A673 (cell line): ENCODE measurements around the gene ATP2B2. TPM values are rescaled to one million over a fixed set of nuclear protein-coding genes. Genes with fewer than 3 reads are reported as not detected.

ENCODE experiments used
- BruUV-seq: library from RNA; stranded (reverse); fragments of 400-500 nt; replicated peaks from 2 replicates; lab custom pipeline; 2021; lab: Mats Ljungman, UMichigan
- CTCF ChIA-PET: fragments of 300-600 bp; sonication (Branson Sonifier 250); formaldehyde crosslinking; loops from one replicate; lab custom pipeline; 2022; ENCODE audit warnings: antibody characterized with exemption; lab: Charles Lee
- POLR2A ChIA-PET: fragments of 300-600 bp; sonication (Branson Sonifier 250); formaldehyde crosslinking; loops from one replicate; lab custom pipeline; 2022; ENCODE audit warnings: antibody characterized with exemption; ENCODE audit not compliant: low non-redundant PET; lab: Charles Lee
- DNase-seq: peaks from one replicate; pipeline ENCODE4 v3.0.0-alpha.2; 2015; ENCODE audit warnings: low spot score
- H3K27ac ChIP-seq: fragments of 200-600 bp; sonication (generic); 2 replicates; pipeline ENCODE4 v1.5.1; 2016; ENCODE audit warnings: mixed run types, low read depth, mild to moderate bottlenecking, mixed read lengths, antibody characterized with exemption, low read length; ENCODE audit not compliant: poor library complexity, severe bottlenecking
- H3K27me3 ChIP-seq: fragments of 200-600 bp; sonication (generic); replicated peaks from 2 replicates; pipeline ENCODE4 v1.6.1; 2017; ENCODE audit warnings: mixed run types, low read depth, mild to moderate bottlenecking, mixed read lengths, antibody characterized with exemption, low read length; ENCODE audit not compliant: insufficient read depth, poor library complexity
- H3K36me3 ChIP-seq: fragments of 200-600 bp; sonication (generic); 2 replicates; pipeline ENCODE4 v1.6.1; 2016; ENCODE audit warnings: mixed run types, mild to moderate bottlenecking, mixed read lengths, antibody characterized with exemption, low read length; ENCODE audit not compliant: insufficient read depth, poor library complexity, severe bottlenecking
- H3K4me1 ChIP-seq: fragments of 200-600 bp; sonication (generic); 2 replicates; pipeline ENCODE4 v1.6.1; 2017; ENCODE audit warnings: mixed run types, mild to moderate bottlenecking, mixed read lengths, antibody characterized with exemption, low read length; ENCODE audit not compliant: insufficient read depth, poor library complexity, severe bottlenecking
- H3K4me3 ChIP-seq: fragments of 200-600 bp; sonication (generic); 2 replicates; pipeline ENCODE4 v1.5.1; 2016; ENCODE audit warnings: low read depth, mixed run types, mild to moderate bottlenecking, mixed read lengths, low read length; ENCODE audit not compliant: poor library complexity, severe bottlenecking
- H3K9me3 ChIP-seq: fragments of 200-600 bp; sonication (generic); 2 replicates; pipeline ENCODE4 v1.6.1; 2016; ENCODE audit warnings: mixed run types, low read depth, mild to moderate bottlenecking, mixed read lengths, antibody characterized with exemption, low read length; ENCODE audit not compliant: poor library complexity, severe bottlenecking
- EZH2 ChIP-seq: fragments of 200-600 bp; sonication (generic); IDR thresholded peaks from 2 replicates; pipeline ENCODE4 v1.6.1; 2017; ENCODE audit warnings: borderline replicate concordance, low read depth, mild to moderate bottlenecking, mixed read lengths, antibody characterized with exemption, low read length; ENCODE audit not compliant: poor library complexity, severe bottlenecking
- intact Hi-C: fragments of 100-400 bp; cut with micrococcal nuclease; formaldehyde crosslinking; loops from one replicate; pipeline ENCODE4 v1.10.0; 2022; ENCODE audit not compliant: unreplicated experiment
- total RNA-seq: library from RNA; stranded (reverse); gene quantifications from 2 replicates; pipeline ENCODE4 v1.2.3, GENCODE V29; 2021
- TF ChIP-seq, protein P1 (sequence below): fragments of 300-800, 200-600 bp; sonication (generic); conservative IDR thresholded peaks from 2 replicates; pipeline ENCODE4 v1.5.1; 2017; ENCODE audit warnings: low read depth, mild to moderate bottlenecking, antibody characterized with exemption, low read length, moderate library complexity, mixed read lengths

ATP2B2 gene
- total RNA-seq, 1 experiment from 2014 or later, result 0.17 TPM

- ChIA-PET POLR2A (no interaction called here), CTCF (no interaction called here)
- DNase-seq, result no peak
- BruUV-seq, result no TSS peak
- TF ChIP-seq EZH2, result no peak
- TF ChIP-seq, protein P1, sequence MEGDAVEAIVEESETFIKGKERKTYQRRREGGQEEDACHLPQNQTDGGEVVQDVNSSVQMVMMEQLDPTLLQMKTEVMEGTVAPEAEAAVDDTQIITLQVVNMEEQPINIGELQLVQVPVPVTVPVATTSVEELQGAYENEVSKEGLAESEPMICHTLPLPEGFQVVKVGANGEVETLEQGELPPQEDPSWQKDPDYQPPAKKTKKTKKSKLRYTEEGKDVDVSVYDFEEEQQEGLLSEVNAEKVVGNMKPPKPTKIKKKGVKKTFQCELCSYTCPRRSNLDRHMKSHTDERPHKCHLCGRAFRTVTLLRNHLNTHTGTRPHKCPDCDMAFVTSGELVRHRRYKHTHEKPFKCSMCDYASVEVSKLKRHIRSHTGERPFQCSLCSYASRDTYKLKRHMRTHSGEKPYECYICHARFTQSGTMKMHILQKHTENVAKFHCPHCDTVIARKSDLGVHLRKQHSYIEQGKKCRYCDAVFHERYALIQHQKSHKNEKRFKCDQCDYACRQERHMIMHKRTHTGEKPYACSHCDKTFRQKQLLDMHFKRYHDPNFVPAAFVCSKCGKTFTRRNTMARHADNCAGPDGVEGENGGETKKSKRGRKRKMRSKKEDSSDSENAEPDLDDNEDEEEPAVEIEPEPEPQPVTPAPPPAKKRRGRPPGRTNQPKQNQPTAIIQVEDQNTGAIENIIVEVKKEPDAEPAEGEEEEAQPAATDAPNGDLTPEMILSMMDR, result no peak
- Histone ChIP-seq H3K4me1 (no peaks in the 10 kb centered on the region), H3K27me3 (peaks cover 9% of the 10 kb centered on the region), H3K9me3 (no peaks in the 10 kb centered on the region), H3K4me3 (no peak overlapping the region), H3K27ac (no peak overlapping the region), H3K36me3 (no peaks in the 10 kb centered on the region)
- intact Hi-C loops, result no loop called here
These were observed 49.9 kb downstream of the ATP2B2 start for GRCh38 chr3:10455545-10455914.

DNA sequence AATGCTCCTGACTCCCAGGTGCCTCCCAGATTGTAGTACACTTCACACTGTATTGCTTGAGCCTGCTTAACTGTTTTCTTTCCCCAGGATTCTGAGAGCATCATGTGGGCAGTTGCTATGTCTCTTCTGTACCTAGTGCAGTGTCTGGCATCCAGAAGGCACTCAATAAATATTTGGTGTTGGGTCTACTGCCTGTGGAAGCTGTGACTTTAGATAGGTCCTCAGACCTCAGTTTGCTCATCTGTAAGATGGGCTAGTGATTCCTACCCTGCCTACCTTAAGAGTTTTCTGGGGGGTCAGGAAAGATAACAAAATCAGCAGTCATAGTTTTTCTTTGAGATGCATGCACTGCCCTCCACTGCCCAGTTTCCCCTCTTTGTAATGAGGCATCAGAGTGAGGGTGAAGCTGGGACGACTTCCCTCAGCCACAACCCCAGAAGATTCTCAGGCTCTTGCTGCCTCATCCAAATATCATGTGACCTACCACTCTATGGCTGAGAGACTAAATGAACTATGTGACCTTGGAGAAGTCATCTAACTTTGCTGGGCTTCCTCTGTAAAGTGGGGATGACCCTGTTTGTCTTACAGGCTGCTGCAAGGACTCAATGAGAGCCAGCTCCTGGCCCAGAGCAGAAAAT, 50.4 kb downstream of the ATP2B2 start:
- ChIA-PET POLR2A (no interaction called here), CTCF (no interaction called here)
- peaks cover 9% of the 10 kb centered on the region for H3K27me3 ChIP-seq
- H3K4me3 ChIP-seq, result no peak overlapping the region
- no peaks in the 10 kb centered on the region for H3K9me3 ChIP-seq
- intact Hi-C loops, result no loop called here
- DNase-seq, result no peak
- H3K27ac ChIP-seq, result no peak overlapping the region
- H3K4me1 ChIP-seq, result no peaks in the 10 kb centered on the region
- no peaks in the 10 kb centered on the region for H3K36me3 ChIP-seq
- BruUV-seq, result no TSS peak
- no peak for TF ChIP-seq EZH2
- TF ChIP-seq, protein P1, result no peak

DNA sequence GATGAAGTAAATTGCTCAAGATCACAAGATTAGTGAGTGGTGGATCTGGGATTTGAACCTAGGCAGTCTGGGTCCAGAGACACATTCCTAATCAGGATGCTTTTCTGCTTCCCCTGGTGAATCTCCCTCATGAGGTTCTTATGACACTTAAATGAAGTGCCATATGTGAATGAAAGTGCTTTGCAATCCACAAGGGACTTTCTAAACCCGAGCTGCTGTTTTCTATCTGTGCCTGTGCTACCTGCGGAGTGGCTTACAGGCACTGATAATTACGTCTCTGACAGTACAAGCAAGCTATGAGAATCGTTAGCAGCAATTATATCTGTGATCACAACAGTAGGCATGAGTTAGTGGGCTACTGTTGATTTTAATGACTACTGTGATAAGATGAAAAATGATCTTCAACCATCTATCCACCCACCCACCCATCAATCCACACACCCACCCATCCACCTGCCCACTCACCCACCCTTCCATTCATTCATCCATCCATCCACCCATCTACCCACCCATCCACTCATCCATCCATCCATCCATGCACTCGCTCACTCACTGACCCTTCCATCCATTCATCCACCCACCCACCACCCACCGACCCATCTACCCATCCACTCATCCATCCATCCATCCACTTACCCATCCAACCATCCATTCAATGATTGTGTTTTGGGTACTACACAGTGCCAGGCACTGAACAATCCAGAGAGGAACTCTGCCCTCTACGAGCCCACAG, 51.8 kb downstream of the ATP2B2 start:
- Histone ChIP-seq H3K4me1 (no peaks in the 10 kb centered on the region), H3K36me3 (no peaks in the 10 kb centered on the region), H3K27ac (no peak overlapping the region), H3K4me3 (no peak overlapping the region), H3K9me3 (no peaks in the 10 kb centered on the region), H3K27me3 (peaks cover 9% of the 10 kb centered on the region)
- ChIA-PET CTCF (no interaction called here), POLR2A (no interaction called here)
- BruUV-seq, result no TSS peak
- intact Hi-C loops, result no loop called here
- no peak for DNase-seq
- no peak for TF ChIP-seq EZH2
- TF ChIP-seq, protein P1, result no peak
